DOHH2 (cell line): ENCODE results near the gene AP5B1.

Experiments used
- EZH2phosphoT487 ChIP-seq: fragments of 200-600 bp; sonication (generic); IDR thresholded peaks from 2 replicates; pipeline ENCODE4 v1.6.1; 2017; ENCODE audit warnings: borderline replicate concordance, mild to moderate bottlenecking, antibody characterized with exemption, low read length, moderate library complexity, mixed read lengths
- TF ChIP-seq, protein P1 (sequence below): fragments of 200-600 bp; sonication (generic); IDR thresholded peaks from one replicate; pipeline ENCODE4 v1.5.1; 2014; ENCODE audit warnings: antibody characterized with exemption, mild to moderate bottlenecking, low read depth, low read length; ENCODE audit not compliant: poor library complexity, severe bottlenecking

DNA sequence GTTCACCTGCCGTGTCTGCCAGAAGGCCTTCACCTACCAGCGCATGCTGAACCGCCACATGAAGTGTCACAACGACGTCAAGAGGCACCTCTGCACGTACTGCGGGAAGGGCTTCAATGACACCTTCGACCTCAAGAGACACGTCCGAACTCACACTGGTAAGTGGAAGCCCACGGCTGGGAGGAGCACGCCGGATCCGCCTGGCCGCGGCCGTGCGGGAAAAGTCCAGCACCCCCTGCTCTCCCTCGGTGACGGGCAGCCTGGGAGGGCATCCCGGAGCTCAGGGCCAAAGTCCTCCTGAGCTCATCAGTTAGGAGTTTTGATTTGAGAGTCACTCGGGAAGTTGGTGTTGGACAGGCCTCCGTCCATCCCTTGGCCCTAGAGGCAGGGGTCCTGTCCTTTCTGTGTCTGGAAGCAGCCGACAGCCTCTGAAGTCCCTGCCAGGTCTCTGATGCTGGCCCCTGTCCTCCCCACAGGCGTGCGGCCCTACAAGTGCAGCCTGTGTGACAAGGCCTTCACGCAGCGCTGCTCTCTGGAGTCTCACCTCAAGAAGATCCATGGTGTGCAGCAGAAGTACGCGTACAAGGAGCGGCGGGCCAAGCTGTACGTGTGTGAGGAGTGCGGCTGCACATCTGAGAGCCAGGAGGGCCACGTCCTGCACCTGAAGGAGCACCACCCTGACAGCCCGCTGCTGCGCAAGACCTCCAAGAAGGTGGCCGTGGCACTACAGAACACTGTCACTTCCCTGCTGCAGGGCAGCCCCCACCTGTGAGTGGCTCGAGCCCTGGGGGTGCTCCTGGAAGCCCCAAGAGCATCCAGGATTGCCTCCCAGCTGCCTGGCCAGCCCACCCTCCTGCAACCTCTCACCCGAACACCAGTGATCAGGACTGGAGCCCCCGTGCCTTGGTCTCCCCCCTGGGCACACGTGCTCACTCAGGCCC lies 14.1 kb upstream of the AP5B1 start:
- TF ChIP-seq, protein P1, sequence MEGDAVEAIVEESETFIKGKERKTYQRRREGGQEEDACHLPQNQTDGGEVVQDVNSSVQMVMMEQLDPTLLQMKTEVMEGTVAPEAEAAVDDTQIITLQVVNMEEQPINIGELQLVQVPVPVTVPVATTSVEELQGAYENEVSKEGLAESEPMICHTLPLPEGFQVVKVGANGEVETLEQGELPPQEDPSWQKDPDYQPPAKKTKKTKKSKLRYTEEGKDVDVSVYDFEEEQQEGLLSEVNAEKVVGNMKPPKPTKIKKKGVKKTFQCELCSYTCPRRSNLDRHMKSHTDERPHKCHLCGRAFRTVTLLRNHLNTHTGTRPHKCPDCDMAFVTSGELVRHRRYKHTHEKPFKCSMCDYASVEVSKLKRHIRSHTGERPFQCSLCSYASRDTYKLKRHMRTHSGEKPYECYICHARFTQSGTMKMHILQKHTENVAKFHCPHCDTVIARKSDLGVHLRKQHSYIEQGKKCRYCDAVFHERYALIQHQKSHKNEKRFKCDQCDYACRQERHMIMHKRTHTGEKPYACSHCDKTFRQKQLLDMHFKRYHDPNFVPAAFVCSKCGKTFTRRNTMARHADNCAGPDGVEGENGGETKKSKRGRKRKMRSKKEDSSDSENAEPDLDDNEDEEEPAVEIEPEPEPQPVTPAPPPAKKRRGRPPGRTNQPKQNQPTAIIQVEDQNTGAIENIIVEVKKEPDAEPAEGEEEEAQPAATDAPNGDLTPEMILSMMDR = no peak
- TF ChIP-seq EZH2phosphoT487 = no peak
